IMR-90 (cell line): ENCODE data around the gene CGB1. TPM values are rescaled to one million over a fixed set of nuclear protein-coding genes. Genes with fewer than 3 reads are reported as not detected.

Source experiments
- ATAC-seq: fragments of 200-7000 bp; cut with Tn5 transposase; 2 replicates; pipeline ENCODE4 v1.9.1; 2020; ENCODE audit warnings: low read depth, mild to moderate bottlenecking, moderate library complexity
- BruUV-seq: library from RNA; stranded (reverse); fragments of 400-500 nt; replicated peaks from 2 replicates; lab custom pipeline; 2021; lab: Mats Ljungman, UMichigan
- CTCF ChIA-PET: fragments of 300-600 bp; formaldehyde crosslinking; extraction: SDS; loops from one replicate; lab custom pipeline; 2021; ENCODE audit warnings: antibody characterized with exemption; lab: Yijun Ruan, JAX
- POLR2A ChIA-PET: fragments of 300-600 bp; sonication (Branson Sonifier 250); formaldehyde crosslinking; loops from one replicate; lab custom pipeline; 2022; ENCODE audit warnings: antibody characterized with exemption; ENCODE audit not compliant: unreplicated experiment; lab: Charles Lee
- DNase-seq: peaks from one replicate; pipeline ENCODE4 v3.0.0; 2013
- H2AFZ ChIP-seq: replicated peaks from 2 replicates; pipeline ENCODE3; 2013; ENCODE audit warnings: low read length, mild to moderate bottlenecking; ENCODE audit not compliant: poor library complexity
- H2AK5ac ChIP-seq: 2 replicates; pipeline ENCODE4 v1.6.1; 2013; ENCODE audit warnings: low read depth, low read length, inconsistent platforms
- H2AK9ac ChIP-seq: replicated peaks from 2 replicates; pipeline ENCODE3; 2013; ENCODE audit warnings: mild to moderate bottlenecking, low read depth, low read length, moderate library complexity; ENCODE audit not compliant: poor library complexity
- H2BK120ac ChIP-seq: 2 replicates; pipeline ENCODE4 v1.6.1; 2013; ENCODE audit warnings: low read depth, low read length, inconsistent platforms
- H2BK15ac ChIP-seq: 3 replicates; pipeline ENCODE4 v1.6.1; 2013; ENCODE audit warnings: low read depth, low read length, inconsistent platforms
- H2BK20ac ChIP-seq: 2 replicates; pipeline ENCODE4 v1.6.1; 2013; ENCODE audit warnings: low read depth, mild to moderate bottlenecking, inconsistent platforms, low read length, moderate library complexity
- H2BK5ac ChIP-seq: 2 replicates; pipeline ENCODE4 v1.6.1; 2013; ENCODE audit warnings: mild to moderate bottlenecking, low read depth, low read length, inconsistent platforms; ENCODE audit not compliant: poor library complexity, severe bottlenecking
- H3K14ac ChIP-seq: replicated peaks from 2 replicates; pipeline ENCODE4 v1.6.1; 2013; ENCODE audit warnings: low read depth, low read length, inconsistent platforms
- H3K18ac ChIP-seq: 2 replicates; pipeline ENCODE4 v1.6.1; 2013; ENCODE audit warnings: low read depth, low read length, control low read depth
- H3K23ac ChIP-seq: 2 replicates; pipeline ENCODE4 v1.6.1; 2013; ENCODE audit warnings: low read depth, low read length, inconsistent platforms
- H3K27ac ChIP-seq: 2 replicates; pipeline ENCODE4 v1.5.1; 2013; ENCODE audit warnings: mild to moderate bottlenecking, control low read depth, low read length; ENCODE audit not compliant: insufficient read depth
- H3K27me3 ChIP-seq: 2 replicates; pipeline ENCODE4 v1.6.1; 2013; ENCODE audit warnings: low read length; ENCODE audit not compliant: control insufficient read depth, insufficient read depth
- H3K36me3 ChIP-seq: 2 replicates; pipeline ENCODE4 v1.6.1; 2013; ENCODE audit warnings: low read length, mixed read lengths; ENCODE audit not compliant: control insufficient read depth, insufficient read depth
- H3K4ac ChIP-seq: 2 replicates; pipeline ENCODE4 v1.6.1; 2013; ENCODE audit warnings: low read depth, low read length, inconsistent platforms
- H3K4me1 ChIP-seq: 2 replicates; pipeline ENCODE4 v1.6.1; 2013; ENCODE audit warnings: low read length, mixed read lengths; ENCODE audit not compliant: control insufficient read depth, insufficient read depth
- H3K4me2 ChIP-seq: 2 replicates; pipeline ENCODE4 v1.6.1; 2013; ENCODE audit warnings: low read depth, mild to moderate bottlenecking, control low read depth, low read length, moderate library complexity
- H3K4me3 ChIP-seq: 2 replicates; pipeline ENCODE4 v1.5.1; 2013; ENCODE audit warnings: low read depth, mild to moderate bottlenecking, control low read depth, low read length, moderate library complexity; ENCODE audit not compliant: insufficient read depth
- H3K56ac ChIP-seq: 2 replicates; pipeline ENCODE4 v1.6.1; 2013; ENCODE audit warnings: low read length, inconsistent platforms; ENCODE audit not compliant: insufficient read depth; ENCODE audit errors: extremely low read depth
- H3K79me1 ChIP-seq, 2 experiments: 2 replicates each; pipeline ENCODE4 v1.6.1; 2013; ENCODE audit warnings: low read length in 2 of 2, inconsistent platforms in 1 of 2, low read depth in 1 of 2
- H3K9ac ChIP-seq: 2 replicates; pipeline ENCODE4 v1.6.1; 2013; ENCODE audit warnings: low read depth, low read length, control low read depth
- H3K9me1 ChIP-seq: 2 replicates; pipeline ENCODE4 v1.6.1; 2013; ENCODE audit warnings: low read length, inconsistent platforms; ENCODE audit not compliant: insufficient read depth
- H3K9me3 ChIP-seq: 2 replicates; pipeline ENCODE4 v1.6.1; 2013; ENCODE audit warnings: low read length; ENCODE audit not compliant: control insufficient read depth, insufficient read depth
- H4K20me1 ChIP-seq: 2 replicates; pipeline ENCODE4 v1.6.1; 2013; ENCODE audit warnings: low read length, inconsistent platforms; ENCODE audit not compliant: insufficient read depth
- H4K5ac ChIP-seq: 2 replicates; pipeline ENCODE4 v1.6.1; 2013; ENCODE audit warnings: mild to moderate bottlenecking, low read depth, low read length, control low read depth
- H4K8ac ChIP-seq, 2 experiments: 2 replicates each; pipeline ENCODE4 v1.6.1; 2013; ENCODE audit warnings: low read depth in 2 of 2, low read length in 2 of 2, control low read depth in 1 of 2, inconsistent platforms in 1 of 2
- H4K91ac ChIP-seq: 2 replicates; pipeline ENCODE4 v1.6.1; 2013; ENCODE audit warnings: low read depth, low read length, inconsistent platforms; ENCODE audit not compliant: insufficient read depth
- BHLHE40 ChIP-seq: fragments of 150-350 bp; IDR thresholded peaks from 2 replicates; pipeline ENCODE4 v1.6.1; 2016; ENCODE audit warnings: mild to moderate bottlenecking, low read depth, low read length
- CEBPB ChIP-seq: IDR thresholded peaks from 2 replicates; pipeline ENCODE4 v1.6.1; 2012; ENCODE audit warnings: low read depth, low read length, improper control_type of control experiment
- CHD1 ChIP-seq: IDR thresholded peaks from 2 replicates; pipeline ENCODE4 v1.6.1; 2012; ENCODE audit warnings: low read depth, low read length, improper control_type of control experiment
- MAZ ChIP-seq: IDR thresholded peaks from 2 replicates; pipeline ENCODE4 v1.6.1; 2012; ENCODE audit warnings: low read depth, mild to moderate bottlenecking, low read length, improper control_type of control experiment, moderate library complexity, borderline replicate concordance
- MXI1 ChIP-seq: IDR thresholded peaks from 2 replicates; pipeline ENCODE4 v1.6.1; 2012; ENCODE audit warnings: low read depth, mild to moderate bottlenecking, low read length, moderate library complexity, borderline replicate concordance
- NFE2L2 ChIP-seq: fragments of 150-350 bp; IDR thresholded peaks from 2 replicates; pipeline ENCODE4 v1.6.1; 2016; ENCODE audit warnings: low read depth, mild to moderate bottlenecking, low read length
- RAD21 ChIP-seq: IDR thresholded peaks from 2 replicates; pipeline ENCODE4 v1.6.1; 2012; ENCODE audit warnings: low read length, improper control_type of control experiment
- RCOR1 ChIP-seq: IDR thresholded peaks from 2 replicates; pipeline ENCODE4 v1.6.1; 2012; ENCODE audit warnings: mild to moderate bottlenecking, low read length, improper control_type of control experiment; ENCODE audit not compliant: insufficient replicate concordance
- RFX5 ChIP-seq: IDR thresholded peaks from 2 replicates; pipeline ENCODE4 v1.8.0; 2012; ENCODE audit warnings: low read depth, mild to moderate bottlenecking, low read length, moderate library complexity
- SMC3 ChIP-seq: fragments of 150-350 bp; IDR thresholded peaks from 2 replicates; pipeline ENCODE4 v1.6.1; 2016; ENCODE audit warnings: low read depth, mild to moderate bottlenecking, antibody characterized with exemption, low read length, moderate library complexity
- WGBS, 2 experiments: methylation state at CpG; one replicate each; pipeline versions ENCODE4 v1.1.5 to v1.1.7; 2013; ENCODE audit warnings: missing lambda C conversion rate in 2 of 2; ENCODE audit not compliant: insufficient read length in 1 of 2; ENCODE audit errors: extremely low coverage in 2 of 2; 5-methylcytosine and 5-hydroxymethylcytosine counted together
- dilution Hi-C: fragments of 300-500 bp; cut with HindIII; formaldehyde crosslinking; loops from one replicate; pipeline ENCODE4 v1.14.3; 2018; ENCODE audit warnings: low sequenced_read_pairs; ENCODE audit not compliant: unreplicated experiment
- in situ Hi-C: fragments of 300-500 bp; cut with MboI; formaldehyde crosslinking; loops from 3 replicates; pipeline ENCODE4 v1.14.3; 2019; ENCODE audit warnings: low sequenced_read_pairs, inconsistent platforms, mixed read lengths
- intact Hi-C: fragments of 100-400 bp; cut with micrococcal nuclease; formaldehyde crosslinking; loops from 2 replicates; pipeline ENCODE4 v1.10.0; 2022
- polyA plus RNA-seq, 3 experiments: library from polyadenylated mRNA; depleted of rRNA; stranded (reverse); fragments of >200 nt; gene quantifications; 2 replicates each; pipeline ENCODE4 v1.2.3, GENCODE V29; 2012; ENCODE audit warnings: low replicate concordance in 1 of 3
- total RNA-seq: library from RNA; depleted of rRNA; stranded (reverse); fragments of >200 nt; gene quantifications from 2 replicates; pipeline ENCODE4 v1.2.3, GENCODE V29; 2012
- TF ChIP-seq, protein P1 (sequence below): fragments of 150-350 bp; IDR thresholded peaks from 2 replicates; pipeline ENCODE4 v1.6.1; 2017; ENCODE audit warnings: mild to moderate bottlenecking, antibody characterized with exemption, low read length, low read depth
- TF ChIP-seq, protein P2 (sequence below): conservative IDR thresholded peaks from 2 replicates; pipeline ENCODE4 v1.5.1; 2012; ENCODE audit warnings: mild to moderate bottlenecking, low read depth, low read length, improper control_type of control experiment

The CGB1 gene
- total and polyA plus RNA-seq, 2 of the 4 experiments (the other 2 are of a cell fraction) = not detected

DNA sequence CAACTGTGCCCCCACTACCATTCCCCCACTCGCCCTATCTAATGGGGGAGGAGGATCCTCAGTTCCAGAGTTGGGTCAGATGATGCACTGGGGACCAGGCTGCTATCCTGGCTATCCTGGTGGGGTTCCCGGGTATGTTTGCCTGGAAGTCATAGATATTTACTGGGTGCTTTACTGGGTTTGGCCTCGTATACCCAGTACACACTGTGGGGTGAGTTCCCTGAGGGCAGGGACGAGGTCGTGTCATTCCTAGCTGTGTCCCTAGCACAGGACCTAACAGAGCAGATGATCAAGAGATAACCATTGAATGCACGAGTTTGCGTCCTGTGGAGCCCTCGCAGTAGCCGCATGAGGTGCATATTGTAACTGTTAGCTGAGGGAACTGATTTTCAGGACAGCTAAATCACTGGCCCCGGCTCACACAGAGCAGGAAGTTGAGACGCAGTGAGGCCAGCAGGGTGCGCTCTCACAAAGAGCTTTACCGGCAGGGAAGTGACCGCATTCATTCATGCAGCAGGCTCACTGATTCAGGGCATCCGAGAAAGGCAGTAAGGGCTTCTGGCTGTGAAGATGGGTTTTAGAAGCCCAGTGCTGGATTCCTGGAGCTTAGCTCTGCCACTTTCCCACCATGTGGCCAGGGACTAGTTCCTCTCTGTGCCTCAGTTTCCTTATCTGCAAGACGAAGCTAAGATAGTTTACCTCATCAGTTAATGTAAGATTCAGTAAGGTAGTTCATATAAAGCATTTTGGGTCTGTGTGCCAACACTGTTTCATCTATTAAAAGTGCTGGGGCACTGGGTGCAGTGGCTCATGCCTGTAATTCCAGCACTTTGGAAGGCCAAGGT, 37.0 kb downstream of the CGB1 start:
- Histone ChIP-seq H2AFZ (peak overlapping the region; percentile 53), H4K8ac (no peak overlapping the region), H3K4me1 (peaks cover 2% of the 10 kb centered on the region; the same call in 1 of the 2 replicates), H3K79me1 (peaks cover 3 to 57% of the 10 kb centered on the region in 2 experiments; a peak in 3 of 4 replicates), H3K4me3 (no peak overlapping the region), H2BK15ac (no peak overlapping the region), H3K9ac (no peak overlapping the region), H3K4me2 (no peak overlapping the region), H2AK5ac (0 out of 2 replicates have a peak overlapping the region, but pooled peaks have one; percentile 61), H3K36me3 (peaks cover 12% of the 10 kb centered on the region), H2BK5ac (no peak overlapping the region), H4K5ac (no peak overlapping the region), H3K9me1 (no peaks in the 10 kb centered on the region), H3K27me3 (no peaks in the 10 kb centered on the region), H3K18ac (no peak overlapping the region), H3K27ac (no peak overlapping the region), H2BK20ac (no peak overlapping the region), H3K14ac (no peak overlapping the region), H3K4ac (no peak overlapping the region), H3K23ac (no peak overlapping the region), H3K56ac (no peak overlapping the region), H4K20me1 (peaks cover 19% of the 10 kb centered on the region), H2AK9ac (peak overlapping the region; percentile 35), H2BK120ac (no peak overlapping the region), H4K91ac (no peak overlapping the region), H3K9me3 (no peaks in the 10 kb centered on the region)
- dilution Hi-C loops = no loop called here
- peak; percentile 96 for ATAC-seq
- peak; percentile 67 for DNase-seq
- CTCF ChIA-PET = interaction anchor here (0.5 to 1.9 kb wide), 8 partner anchors 8 to 98 kb away, joined by 3 to 7 read pairs (median 4); no protein-coding TSS in a partner anchor
- BruUV-seq = no TSS peak
- intact Hi-C loops = loop anchor here (10.0 kb wide), 1 partner anchor 205 kb away; no protein-coding TSS in a partner anchor
- TF ChIP-seq, protein P1, sequence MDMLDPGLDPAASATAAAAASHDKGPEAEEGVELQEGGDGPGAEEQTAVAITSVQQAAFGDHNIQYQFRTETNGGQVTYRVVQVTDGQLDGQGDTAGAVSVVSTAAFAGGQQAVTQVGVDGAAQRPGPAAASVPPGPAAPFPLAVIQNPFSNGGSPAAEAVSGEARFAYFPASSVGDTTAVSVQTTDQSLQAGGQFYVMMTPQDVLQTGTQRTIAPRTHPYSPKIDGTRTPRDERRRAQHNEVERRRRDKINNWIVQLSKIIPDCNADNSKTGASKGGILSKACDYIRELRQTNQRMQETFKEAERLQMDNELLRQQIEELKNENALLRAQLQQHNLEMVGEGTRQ = no peak
- TF ChIP-seq NFE2L2 (no peak), RCOR1 (no peak), RFX5 (no peak), RAD21 (peak; percentile 77), CEBPB (no peak), BHLHE40 (no peak), MXI1 (no peak), SMC3 (peak; percentile 69), MAZ (no peak), CHD1 (no peak)
- TF ChIP-seq, protein P2, sequence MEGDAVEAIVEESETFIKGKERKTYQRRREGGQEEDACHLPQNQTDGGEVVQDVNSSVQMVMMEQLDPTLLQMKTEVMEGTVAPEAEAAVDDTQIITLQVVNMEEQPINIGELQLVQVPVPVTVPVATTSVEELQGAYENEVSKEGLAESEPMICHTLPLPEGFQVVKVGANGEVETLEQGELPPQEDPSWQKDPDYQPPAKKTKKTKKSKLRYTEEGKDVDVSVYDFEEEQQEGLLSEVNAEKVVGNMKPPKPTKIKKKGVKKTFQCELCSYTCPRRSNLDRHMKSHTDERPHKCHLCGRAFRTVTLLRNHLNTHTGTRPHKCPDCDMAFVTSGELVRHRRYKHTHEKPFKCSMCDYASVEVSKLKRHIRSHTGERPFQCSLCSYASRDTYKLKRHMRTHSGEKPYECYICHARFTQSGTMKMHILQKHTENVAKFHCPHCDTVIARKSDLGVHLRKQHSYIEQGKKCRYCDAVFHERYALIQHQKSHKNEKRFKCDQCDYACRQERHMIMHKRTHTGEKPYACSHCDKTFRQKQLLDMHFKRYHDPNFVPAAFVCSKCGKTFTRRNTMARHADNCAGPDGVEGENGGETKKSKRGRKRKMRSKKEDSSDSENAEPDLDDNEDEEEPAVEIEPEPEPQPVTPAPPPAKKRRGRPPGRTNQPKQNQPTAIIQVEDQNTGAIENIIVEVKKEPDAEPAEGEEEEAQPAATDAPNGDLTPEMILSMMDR = peak; percentile 71
- in situ Hi-C loops = no loop called here
- 58% methylated on average over 11 of the region's 16 CpGs; no CpG with 5 or more reads in 1 of the 2 experiments for WGBS, 2 experiments
- POLR2A ChIA-PET = no interaction called here
